ENCODE measurements around the gene IGF2BP1.

IGF2BP1 gene

DNA sequence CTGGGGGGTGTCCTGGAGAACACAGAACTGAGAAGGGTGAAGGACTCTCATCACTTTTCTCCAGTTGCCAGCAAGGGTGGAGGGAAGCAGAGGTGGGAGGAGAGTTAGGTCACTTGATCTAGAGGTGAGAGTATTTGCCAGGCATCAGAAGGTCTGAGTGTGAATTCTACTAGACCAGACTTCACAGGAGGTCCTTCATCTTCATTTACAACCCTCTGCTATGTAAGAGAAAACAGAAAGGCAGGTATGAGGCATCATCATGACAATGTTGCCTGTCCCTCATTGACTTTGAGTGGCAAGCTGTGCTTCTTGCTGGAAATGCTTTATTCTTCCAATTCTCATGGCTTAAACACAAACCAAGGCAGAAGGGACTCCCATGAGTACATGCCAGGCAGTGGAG is 89.5 kb downstream of the IGF2BP1 start:
- Histone ChIP-seq H3K36me3 (no peaks in the 10 kb centered on the region), H3K4me3 (ENCODE audit: low read depth in 1 of 2, low read length in 1 of 2) (no peak overlapping the region), H3K27me3 (peaks cover 55% of the 10 kb centered on the region), H3K9me3 (no peaks in the 10 kb centered on the region), H3K27ac (no peak overlapping the region), H3K4me1 (ENCODE audit: control insufficient read depth in 1 of 2, insufficient read depth in 1 of 2, low read depth in 1 of 2, low read length in 1 of 2) (no peaks in the 10 kb centered on the region)
- TF ChIP-seq, protein P1, sequence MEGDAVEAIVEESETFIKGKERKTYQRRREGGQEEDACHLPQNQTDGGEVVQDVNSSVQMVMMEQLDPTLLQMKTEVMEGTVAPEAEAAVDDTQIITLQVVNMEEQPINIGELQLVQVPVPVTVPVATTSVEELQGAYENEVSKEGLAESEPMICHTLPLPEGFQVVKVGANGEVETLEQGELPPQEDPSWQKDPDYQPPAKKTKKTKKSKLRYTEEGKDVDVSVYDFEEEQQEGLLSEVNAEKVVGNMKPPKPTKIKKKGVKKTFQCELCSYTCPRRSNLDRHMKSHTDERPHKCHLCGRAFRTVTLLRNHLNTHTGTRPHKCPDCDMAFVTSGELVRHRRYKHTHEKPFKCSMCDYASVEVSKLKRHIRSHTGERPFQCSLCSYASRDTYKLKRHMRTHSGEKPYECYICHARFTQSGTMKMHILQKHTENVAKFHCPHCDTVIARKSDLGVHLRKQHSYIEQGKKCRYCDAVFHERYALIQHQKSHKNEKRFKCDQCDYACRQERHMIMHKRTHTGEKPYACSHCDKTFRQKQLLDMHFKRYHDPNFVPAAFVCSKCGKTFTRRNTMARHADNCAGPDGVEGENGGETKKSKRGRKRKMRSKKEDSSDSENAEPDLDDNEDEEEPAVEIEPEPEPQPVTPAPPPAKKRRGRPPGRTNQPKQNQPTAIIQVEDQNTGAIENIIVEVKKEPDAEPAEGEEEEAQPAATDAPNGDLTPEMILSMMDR (IDR thresholded peaks at IDR 0.05), result no peak

DNA sequence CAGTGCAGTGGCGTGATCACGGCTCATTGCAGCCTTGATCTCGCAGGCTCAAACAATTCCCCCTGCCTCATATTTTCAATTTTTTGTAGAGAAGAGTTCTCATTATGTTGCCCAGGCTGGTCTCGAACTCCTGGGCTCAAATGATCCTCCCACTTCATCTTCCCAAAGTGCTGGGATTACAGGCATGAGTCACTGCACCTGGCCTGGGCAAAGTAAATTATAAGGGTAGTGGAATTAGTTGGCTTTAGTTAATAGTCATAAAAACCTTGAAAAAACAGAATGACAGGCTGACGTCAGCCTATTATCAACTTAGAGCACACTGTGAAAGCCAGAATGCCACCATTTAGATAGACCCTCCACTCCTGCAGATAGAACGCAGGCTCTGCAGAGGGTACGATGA is 91.9 kb downstream of the IGF2BP1 start:
- no peak overlapping the region for H3K4me3 ChIP-seq (ENCODE audit: low read depth in 1 of 2, low read length in 1 of 2)
- no peaks in the 10 kb centered on the region for H3K4me1 ChIP-seq (ENCODE audit: control insufficient read depth in 1 of 2, insufficient read depth in 1 of 2, low read depth in 1 of 2, low read length in 1 of 2)
- TF ChIP-seq, protein P1 (IDR thresholded peaks at IDR 0.05), result no peak
- no peak overlapping the region for H3K27ac ChIP-seq
- peaks cover 42% of the 10 kb centered on the region for H3K27me3 ChIP-seq
- H3K36me3 ChIP-seq, result no peaks in the 10 kb centered on the region
- no peaks in the 10 kb centered on the region for H3K9me3 ChIP-seq

- H3K36me3 ChIP-seq, result no peaks in the 10 kb centered on the region
- no peaks in the 10 kb centered on the region for H3K4me1 ChIP-seq (ENCODE audit: control insufficient read depth in 1 of 2, insufficient read depth in 1 of 2, low read depth in 1 of 2, low read length in 1 of 2)
- H3K9me3 ChIP-seq, result no peaks in the 10 kb centered on the region
- H3K27ac ChIP-seq, result no peak overlapping the region
- TF ChIP-seq, protein P1 (IDR thresholded peaks at IDR 0.05), result no peak
- H3K4me3 ChIP-seq (ENCODE audit: low read depth in 1 of 2, low read length in 1 of 2), result no peak overlapping the region
- H3K27me3 ChIP-seq, result peaks cover 32% of the 10 kb centered on the region
These were observed 93.9 kb downstream of the IGF2BP1 start for GRCh38 chr17:49090878-49091594.

DNA sequence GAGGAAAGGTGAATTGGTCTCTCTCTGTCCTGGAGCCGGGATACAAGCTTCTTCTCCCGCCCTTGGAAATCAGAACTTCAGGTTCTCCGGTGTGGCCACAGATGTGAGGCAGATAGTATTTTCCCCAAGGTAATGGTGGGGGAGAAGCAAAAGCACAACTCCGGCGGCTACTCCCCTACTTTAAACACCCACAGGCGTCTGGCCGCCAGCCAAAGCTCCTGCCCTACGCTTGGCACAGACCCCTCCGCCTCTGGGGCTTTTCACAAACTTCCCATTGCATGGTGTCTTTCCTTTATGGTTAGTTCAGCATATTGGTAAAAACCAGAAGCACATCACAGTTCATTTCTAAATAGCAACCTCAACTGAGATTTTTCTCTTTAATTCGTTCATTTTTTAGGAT is 95.9 kb downstream of the IGF2BP1 start:
- Histone ChIP-seq H3K27ac (no peak overlapping the region), H3K4me3 (ENCODE audit: low read depth in 1 of 2, low read length in 1 of 2) (no peak overlapping the region), H3K36me3 (no peaks in the 10 kb centered on the region), H3K27me3 (peaks cover 20% of the 10 kb centered on the region), H3K9me3 (no peaks in the 10 kb centered on the region), H3K4me1 (ENCODE audit: control insufficient read depth in 1 of 2, insufficient read depth in 1 of 2, low read depth in 1 of 2, low read length in 1 of 2) (no peaks in the 10 kb centered on the region)
- TF ChIP-seq, protein P1 (IDR thresholded peaks at IDR 0.05), result no peak

GRCh38 chr17:49100601-49101000 is 103.4 kb downstream of the IGF2BP1 start:
- H3K4me3 ChIP-seq (ENCODE audit: low read depth in 1 of 2, low read length in 1 of 2), result no peak overlapping the region
- H3K4me1 ChIP-seq (ENCODE audit: control insufficient read depth in 1 of 2, insufficient read depth in 1 of 2, low read depth in 1 of 2, low read length in 1 of 2), result no peaks in the 10 kb centered on the region
- TF ChIP-seq, protein P1 (IDR thresholded peaks at IDR 0.05), result no peak
- no peaks in the 10 kb centered on the region for H3K36me3 ChIP-seq
- H3K27me3 ChIP-seq, result no peaks in the 10 kb centered on the region
- H3K9me3 ChIP-seq, result no peaks in the 10 kb centered on the region
- H3K27ac ChIP-seq, result no peak overlapping the region
